ENCODE measurements around the gene RRAD.

- TF ChIP-seq, protein P1, sequence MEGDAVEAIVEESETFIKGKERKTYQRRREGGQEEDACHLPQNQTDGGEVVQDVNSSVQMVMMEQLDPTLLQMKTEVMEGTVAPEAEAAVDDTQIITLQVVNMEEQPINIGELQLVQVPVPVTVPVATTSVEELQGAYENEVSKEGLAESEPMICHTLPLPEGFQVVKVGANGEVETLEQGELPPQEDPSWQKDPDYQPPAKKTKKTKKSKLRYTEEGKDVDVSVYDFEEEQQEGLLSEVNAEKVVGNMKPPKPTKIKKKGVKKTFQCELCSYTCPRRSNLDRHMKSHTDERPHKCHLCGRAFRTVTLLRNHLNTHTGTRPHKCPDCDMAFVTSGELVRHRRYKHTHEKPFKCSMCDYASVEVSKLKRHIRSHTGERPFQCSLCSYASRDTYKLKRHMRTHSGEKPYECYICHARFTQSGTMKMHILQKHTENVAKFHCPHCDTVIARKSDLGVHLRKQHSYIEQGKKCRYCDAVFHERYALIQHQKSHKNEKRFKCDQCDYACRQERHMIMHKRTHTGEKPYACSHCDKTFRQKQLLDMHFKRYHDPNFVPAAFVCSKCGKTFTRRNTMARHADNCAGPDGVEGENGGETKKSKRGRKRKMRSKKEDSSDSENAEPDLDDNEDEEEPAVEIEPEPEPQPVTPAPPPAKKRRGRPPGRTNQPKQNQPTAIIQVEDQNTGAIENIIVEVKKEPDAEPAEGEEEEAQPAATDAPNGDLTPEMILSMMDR (IDR thresholded peaks at IDR 0.05; ENCODE audit: extremely low read depth in 1 of 2, insufficient read depth in 1 of 2, low read depth in 1 of 2, low read length in 2 of 2), result no peak
- TF ChIP-seq POLR2A (IDR thresholded peaks at IDR 0.05; ENCODE audit: low read depth, low read length) (no peak), POLR2AphosphoS5 (IDR thresholded peaks at IDR 0.05; ENCODE audit: insufficient read depth, low read depth, low read length) (no peak)
- TF ChIP-seq, protein P2, sequence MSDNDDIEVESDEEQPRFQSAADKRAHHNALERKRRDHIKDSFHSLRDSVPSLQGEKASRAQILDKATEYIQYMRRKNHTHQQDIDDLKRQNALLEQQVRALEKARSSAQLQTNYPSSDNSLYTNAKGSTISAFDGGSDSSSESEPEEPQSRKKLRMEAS (IDR thresholded peaks at IDR 0.05; ENCODE audit: insufficient read depth, insufficient read length), result no peak
Measured at GRCh38 chr16:66881014-66881417, 44.3 kb downstream of the RRAD start.
